Neural cell (in vitro differentiated cells): ENCODE results near the gene FYN. TPM values are rescaled to one million over a fixed set of nuclear protein-coding genes. Genes with fewer than 3 reads are reported as not detected.

ENCODE experiments used
- H2AFZ ChIP-seq: fragments of 200-600, 300-800 bp; sonication (generic), shearing (Covaris generic); 2 replicates; pipeline ENCODE4 v1.6.0; 2014; ENCODE audit warnings: low read depth, mild to moderate bottlenecking, antibody characterized with exemption, low read length, moderate library complexity
- H3F3A ChIP-seq: fragments of 200-600 bp; shearing (Covaris generic); 2 replicates; pipeline ENCODE4 v1.6.1; 2016; ENCODE audit warnings: mild to moderate bottlenecking, moderate library complexity, mixed read lengths, antibody characterized with exemption, low read length; ENCODE audit not compliant: insufficient read depth, poor library complexity, severe bottlenecking
- H3K27ac ChIP-seq: fragments of 200-600, 300-800 bp; sonication (generic), shearing (Covaris generic); 2 replicates; pipeline ENCODE4 v1.5.1; 2014; ENCODE audit warnings: mild to moderate bottlenecking, low read length, moderate library complexity
- H3K27me3 ChIP-seq: fragments of 300-800, 200-600 bp; sonication (generic), shearing (Covaris generic); 2 replicates; pipeline ENCODE4 v1.6.0; 2014; ENCODE audit warnings: mild to moderate bottlenecking, low read depth, low read length, moderate library complexity; ENCODE audit not compliant: insufficient read depth
- H3K36me3 ChIP-seq: fragments of 300-800, 200-600 bp; sonication (generic), shearing (Covaris generic); 2 replicates; pipeline ENCODE4 v1.5.1; 2014; ENCODE audit warnings: mild to moderate bottlenecking, antibody characterized with exemption, low read length, moderate library complexity; ENCODE audit not compliant: insufficient read depth
- H3K4me2 ChIP-seq: fragments of 300-800, 200-600 bp; sonication (generic), shearing (Covaris generic); 2 replicates; pipeline ENCODE4 v1.6.0; 2014; ENCODE audit warnings: mild to moderate bottlenecking, low read length
- H3K4me3 ChIP-seq: fragments of 300-800, 200-600 bp; sonication (generic), shearing (Covaris generic); 2 replicates; pipeline ENCODE4 v1.5.1; 2014; ENCODE audit warnings: mild to moderate bottlenecking, low read length, moderate library complexity
- H3K79me2 ChIP-seq: fragments of 200-600 bp; shearing (Covaris generic); replicated peaks from 2 replicates; pipeline ENCODE4 v1.6.0; 2014; ENCODE audit warnings: mild to moderate bottlenecking, low read length, moderate library complexity; ENCODE audit not compliant: insufficient read depth
- H3K9ac ChIP-seq: fragments of 300-800, 200-600 bp; sonication (generic), shearing (Covaris generic); 2 replicates; pipeline ENCODE4 v1.6.1; 2016; ENCODE audit warnings: mild to moderate bottlenecking, low read length, mixed read lengths
- H3K9me2 ChIP-seq: fragments of 200-600 bp; shearing (Covaris generic); 2 replicates; pipeline ENCODE4 v1.6.1; 2016; ENCODE audit warnings: mild to moderate bottlenecking, low read length, mixed read lengths; ENCODE audit not compliant: insufficient read depth
- H3K9me3 ChIP-seq: fragments of 200-600, 300-800 bp; sonication (generic), shearing (Covaris generic); 2 replicates; pipeline ENCODE4 v1.6.1; 2016; ENCODE audit warnings: mild to moderate bottlenecking, mixed run types, low read length, moderate library complexity, mixed read lengths
- H4K20me1 ChIP-seq: fragments of 200-600 bp; shearing (Covaris generic); 2 replicates; pipeline ENCODE4 v1.6.1; 2016; ENCODE audit warnings: mild to moderate bottlenecking, mixed run types; ENCODE audit not compliant: insufficient read depth
- EP300 ChIP-seq: fragments of 450-650 bp; conservative IDR thresholded peaks from 2 replicates; pipeline ENCODE4 v1.6.1; 2014; ENCODE audit warnings: antibody characterized with exemption, mild to moderate bottlenecking, moderate library complexity; ENCODE audit not compliant: poor library complexity, severe bottlenecking
- EZH2 ChIP-seq: fragments of 200-600, 300-800 bp; shearing (Covaris generic), sonication (generic); IDR thresholded peaks from 2 replicates; pipeline ENCODE4 v1.6.1; 2014; ENCODE audit warnings: antibody characterized with exemption, low read length, borderline replicate concordance, mild to moderate bottlenecking; ENCODE audit not compliant: insufficient read depth, poor library complexity, severe bottlenecking
- MXI1 ChIP-seq: fragments of 450-650 bp; conservative IDR thresholded peaks from 2 replicates; pipeline ENCODE4 v1.6.1; 2014; ENCODE audit warnings: antibody characterized with exemption, mild to moderate bottlenecking; ENCODE audit not compliant: poor library complexity, severe bottlenecking
- POLR2AphosphoS5 ChIP-seq: IDR thresholded peaks from 2 replicates; pipeline ENCODE4 v1.6.1; 2012
- RAD21 ChIP-seq: fragments of 450-650 bp; conservative IDR thresholded peaks from 2 replicates; pipeline ENCODE4 v1.6.1; 2014; ENCODE audit warnings: antibody characterized with exemption, mild to moderate bottlenecking, moderate library complexity
- SMC3 ChIP-seq: fragments of 450-650 bp; conservative IDR thresholded peaks from 2 replicates; pipeline ENCODE4 v1.6.1; 2014; ENCODE audit warnings: antibody characterized with exemption, mild to moderate bottlenecking, moderate library complexity; ENCODE audit not compliant: poor library complexity
- TAF1 ChIP-seq: IDR thresholded peaks from 2 replicates; pipeline ENCODE4 v1.6.1; 2012; ENCODE audit warnings: low read depth
- polyA plus RNA-seq: library from polyadenylated mRNA; depleted of rRNA; stranded (reverse); fragments of >200 nt; gene quantifications from 2 replicates; pipeline ENCODE4 v1.2.3, GENCODE V29; 2014
- TF ChIP-seq, protein P1 (sequence below): fragments of 450-650 bp; IDR thresholded peaks from 2 replicates; pipeline ENCODE4 v1.5.1; 2014; ENCODE audit warnings: antibody characterized with exemption, mild to moderate bottlenecking, moderate library complexity; ENCODE audit not compliant: poor library complexity, severe bottlenecking
- TF ChIP-seq, protein P2 (sequence below): IDR thresholded peaks from 2 replicates; pipeline ENCODE4 v1.6.1; 2012; ENCODE audit warnings: borderline replicate concordance

Gene FYN
- polyA plus RNA-seq, 1 donor from 2014 or later: 277 TPM

DNA sequence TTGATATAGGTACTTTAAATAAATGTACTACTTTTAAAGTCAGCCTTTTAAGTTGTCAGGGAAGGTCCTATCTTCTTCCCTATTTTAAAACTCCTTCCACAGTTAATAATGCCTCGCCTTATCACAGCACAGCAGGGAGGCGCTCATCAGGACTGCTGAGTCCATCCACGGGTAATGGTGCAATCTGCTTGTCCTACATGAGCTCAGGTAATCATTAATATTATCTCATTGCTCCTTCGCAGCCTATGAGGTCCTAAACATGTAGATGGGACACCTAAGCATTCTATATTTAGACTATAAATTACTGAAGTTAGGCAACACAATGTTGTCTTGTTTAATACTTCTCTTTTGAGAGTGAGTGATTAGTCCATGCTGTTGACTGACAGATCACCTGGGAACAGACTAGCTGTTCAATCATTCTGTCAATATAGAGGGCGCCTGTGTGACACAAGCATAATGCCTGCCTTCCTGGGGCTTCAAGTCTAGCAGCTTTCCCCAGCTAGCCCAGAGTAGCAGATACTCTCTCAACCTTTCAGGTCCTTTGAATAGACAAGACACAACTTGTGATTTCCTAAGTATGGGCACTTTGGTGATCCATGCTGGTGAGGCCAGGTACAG, 91.0 kb downstream of the FYN start:
- Histone ChIP-seq H3K4me3 (no peak overlapping the region), H3K79me2 (peaks cover 24% of the 10 kb centered on the region), H3F3A (no peaks in the 10 kb centered on the region), H3K27ac (no peak overlapping the region), H3K9me2 (no peaks in the 10 kb centered on the region), H2AFZ (no peak overlapping the region), H3K36me3 (peaks cover 9% of the 10 kb centered on the region), H3K9me3 (no peaks in the 10 kb centered on the region), H4K20me1 (no peaks in the 10 kb centered on the region), H3K4me2 (no peak overlapping the region), H3K9ac (no peak overlapping the region), H3K27me3 (no peaks in the 10 kb centered on the region)
- no peak for TF ChIP-seq TAF1
- no peak for TF ChIP-seq EP300
- TF ChIP-seq SMC3: no peak
- TF ChIP-seq RAD21: no peak
- TF ChIP-seq, protein P1, sequence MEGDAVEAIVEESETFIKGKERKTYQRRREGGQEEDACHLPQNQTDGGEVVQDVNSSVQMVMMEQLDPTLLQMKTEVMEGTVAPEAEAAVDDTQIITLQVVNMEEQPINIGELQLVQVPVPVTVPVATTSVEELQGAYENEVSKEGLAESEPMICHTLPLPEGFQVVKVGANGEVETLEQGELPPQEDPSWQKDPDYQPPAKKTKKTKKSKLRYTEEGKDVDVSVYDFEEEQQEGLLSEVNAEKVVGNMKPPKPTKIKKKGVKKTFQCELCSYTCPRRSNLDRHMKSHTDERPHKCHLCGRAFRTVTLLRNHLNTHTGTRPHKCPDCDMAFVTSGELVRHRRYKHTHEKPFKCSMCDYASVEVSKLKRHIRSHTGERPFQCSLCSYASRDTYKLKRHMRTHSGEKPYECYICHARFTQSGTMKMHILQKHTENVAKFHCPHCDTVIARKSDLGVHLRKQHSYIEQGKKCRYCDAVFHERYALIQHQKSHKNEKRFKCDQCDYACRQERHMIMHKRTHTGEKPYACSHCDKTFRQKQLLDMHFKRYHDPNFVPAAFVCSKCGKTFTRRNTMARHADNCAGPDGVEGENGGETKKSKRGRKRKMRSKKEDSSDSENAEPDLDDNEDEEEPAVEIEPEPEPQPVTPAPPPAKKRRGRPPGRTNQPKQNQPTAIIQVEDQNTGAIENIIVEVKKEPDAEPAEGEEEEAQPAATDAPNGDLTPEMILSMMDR: no peak
- no peak for TF ChIP-seq MXI1
- TF ChIP-seq, protein P2, sequence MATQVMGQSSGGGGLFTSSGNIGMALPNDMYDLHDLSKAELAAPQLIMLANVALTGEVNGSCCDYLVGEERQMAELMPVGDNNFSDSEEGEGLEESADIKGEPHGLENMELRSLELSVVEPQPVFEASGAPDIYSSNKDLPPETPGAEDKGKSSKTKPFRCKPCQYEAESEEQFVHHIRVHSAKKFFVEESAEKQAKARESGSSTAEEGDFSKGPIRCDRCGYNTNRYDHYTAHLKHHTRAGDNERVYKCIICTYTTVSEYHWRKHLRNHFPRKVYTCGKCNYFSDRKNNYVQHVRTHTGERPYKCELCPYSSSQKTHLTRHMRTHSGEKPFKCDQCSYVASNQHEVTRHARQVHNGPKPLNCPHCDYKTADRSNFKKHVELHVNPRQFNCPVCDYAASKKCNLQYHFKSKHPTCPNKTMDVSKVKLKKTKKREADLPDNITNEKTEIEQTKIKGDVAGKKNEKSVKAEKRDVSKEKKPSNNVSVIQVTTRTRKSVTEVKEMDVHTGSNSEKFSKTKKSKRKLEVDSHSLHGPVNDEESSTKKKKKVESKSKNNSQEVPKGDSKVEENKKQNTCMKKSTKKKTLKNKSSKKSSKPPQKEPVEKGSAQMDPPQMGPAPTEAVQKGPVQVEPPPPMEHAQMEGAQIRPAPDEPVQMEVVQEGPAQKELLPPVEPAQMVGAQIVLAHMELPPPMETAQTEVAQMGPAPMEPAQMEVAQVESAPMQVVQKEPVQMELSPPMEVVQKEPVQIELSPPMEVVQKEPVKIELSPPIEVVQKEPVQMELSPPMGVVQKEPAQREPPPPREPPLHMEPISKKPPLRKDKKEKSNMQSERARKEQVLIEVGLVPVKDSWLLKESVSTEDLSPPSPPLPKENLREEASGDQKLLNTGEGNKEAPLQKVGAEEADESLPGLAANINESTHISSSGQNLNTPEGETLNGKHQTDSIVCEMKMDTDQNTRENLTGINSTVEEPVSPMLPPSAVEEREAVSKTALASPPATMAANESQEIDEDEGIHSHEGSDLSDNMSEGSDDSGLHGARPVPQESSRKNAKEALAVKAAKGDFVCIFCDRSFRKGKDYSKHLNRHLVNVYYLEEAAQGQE: no peak
- TF ChIP-seq EZH2: no peak
- no peak for TF ChIP-seq POLR2AphosphoS5

DNA sequence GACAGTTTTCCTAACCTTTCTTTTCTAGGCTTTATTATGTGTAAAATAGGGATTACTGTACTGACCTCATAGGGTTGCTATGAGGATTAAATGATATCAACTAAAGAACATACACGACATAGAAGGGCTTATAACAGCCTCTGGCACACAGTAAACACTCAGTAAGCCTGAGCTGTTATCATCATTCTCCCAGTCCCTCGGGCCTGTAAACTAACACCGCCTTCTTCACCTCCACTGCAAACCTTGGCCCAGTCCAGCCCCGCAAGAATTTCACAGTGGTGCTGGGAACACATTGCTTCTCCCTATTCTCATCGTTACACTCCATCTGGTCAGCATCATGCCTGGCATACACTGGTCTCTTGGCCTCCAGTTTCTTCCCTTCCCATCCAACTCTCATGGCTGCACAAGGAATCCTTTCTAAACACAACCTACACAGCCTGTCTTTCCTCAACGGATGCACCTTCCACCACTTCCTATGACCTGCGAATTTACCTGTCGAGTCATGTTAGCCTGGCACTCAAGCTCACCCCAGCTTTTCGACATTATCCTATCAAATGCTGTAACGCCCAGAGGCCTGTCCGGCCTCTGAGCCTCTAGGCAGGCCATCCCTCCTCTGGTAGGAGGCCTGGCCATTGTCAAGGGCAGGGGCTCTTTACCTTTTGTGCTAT, 92.1 kb downstream of the FYN start:
- H2AFZ ChIP-seq: no peak overlapping the region
- no peaks in the 10 kb centered on the region for H3K9me2 ChIP-seq
- no peaks in the 10 kb centered on the region for H3F3A ChIP-seq
- no peak overlapping the region for H3K4me3 ChIP-seq
- no peaks in the 10 kb centered on the region for H3K27me3 ChIP-seq
- TF ChIP-seq TAF1: no peak
- TF ChIP-seq, protein P1: no peak
- TF ChIP-seq EZH2: no peak
- TF ChIP-seq, protein P2: no peak
- no peak for TF ChIP-seq SMC3
- TF ChIP-seq MXI1: no peak
- TF ChIP-seq RAD21: no peak
- no peak for TF ChIP-seq EP300
- no peak for TF ChIP-seq POLR2AphosphoS5
- H3K36me3 ChIP-seq: peaks cover 9% of the 10 kb centered on the region
- H3K9ac ChIP-seq: no peak overlapping the region
- H3K27ac ChIP-seq: no peak overlapping the region
- H3K79me2 ChIP-seq: peaks cover 25% of the 10 kb centered on the region
- H3K9me3 ChIP-seq: no peaks in the 10 kb centered on the region
- H3K4me2 ChIP-seq: no peak overlapping the region
- no peaks in the 10 kb centered on the region for H4K20me1 ChIP-seq
